Progenitor cell of endocrine pancreas (in vitro differentiated cells): Measurements from ENCODE around the gene NSF. TPM values are rescaled to one million over a fixed set of nuclear protein-coding genes. Genes with fewer than 3 reads are reported as not detected.
"Not testable (repeated sequence)": the region's sequence is repeated elsewhere in the genome, so short reads cannot be mapped to it uniquely, and the experiment has no call there.

Experiments
- DNase-seq: peaks from one replicate; pipeline ENCODE4 v3.0.0; 2021; ENCODE audit warnings: low spot score; ENCODE audit not compliant: unreplicated experiment
- H3K27ac Mint-ChIP-seq: 2 replicates; pipeline ENCODE4 v1.8.0; 2021; ENCODE audit warnings: mild to moderate bottlenecking, moderate library complexity, mixed read lengths
- H3K27me3 Mint-ChIP-seq: 2 replicates; pipeline ENCODE4 v1.8.0; 2021; ENCODE audit warnings: mixed read lengths
- H3K36me3 Mint-ChIP-seq: 2 replicates; pipeline ENCODE4 v1.8.0; 2022; ENCODE audit warnings: mixed read lengths; ENCODE audit not compliant: insufficient read depth
- H3K4me1 Mint-ChIP-seq: 2 replicates; pipeline ENCODE4 v1.8.0; 2021; ENCODE audit warnings: low read depth, mixed read lengths
- H3K4me3 Mint-ChIP-seq: 2 replicates; pipeline ENCODE4 v1.8.0; 2021; ENCODE audit warnings: low read depth, mild to moderate bottlenecking, moderate library complexity, mixed read lengths
- H3K9me3 Mint-ChIP-seq: 2 replicates; pipeline ENCODE4 v1.8.0; 2021; ENCODE audit warnings: low read depth, mixed read lengths
- total RNA-seq: library from RNA; stranded (reverse); gene quantifications from 2 replicates; pipeline ENCODE4 v1.2.1, GENCODE V29; 2021
- TF ChIP-seq, protein P1 (sequence below): fragments of 200-600 bp; sonication (generic); IDR thresholded peaks from one replicate; pipeline ENCODE4 v1.5.0; 2021; ENCODE audit warnings: antibody characterized with exemption, mild to moderate bottlenecking; ENCODE audit not compliant: unreplicated experiment

Gene NSF
- total RNA-seq, 1 donor from 2014 or later = 31.3 TPM

DNA sequence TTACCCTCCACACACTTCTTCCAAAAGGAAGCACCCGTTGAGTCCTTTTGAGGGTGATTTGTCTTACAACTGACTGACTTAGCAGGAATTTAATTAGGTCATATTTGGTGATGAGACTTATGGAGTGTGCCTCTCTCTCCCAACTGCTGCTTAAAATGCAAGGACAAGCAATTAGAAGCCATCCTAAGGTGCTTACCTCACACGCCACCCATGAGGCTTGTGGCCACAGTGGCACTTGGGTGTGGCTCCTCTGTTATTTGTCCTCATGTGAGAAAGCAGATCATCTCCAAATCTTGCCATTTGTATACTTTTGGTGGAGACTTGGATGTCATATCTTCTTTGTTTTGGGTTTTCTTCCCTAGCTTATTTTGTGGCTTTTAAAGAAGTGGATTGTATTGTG lies 166.4 kb downstream of the NSF start:
- no peak for DNase-seq
- Mint-ChIP-seq H3K36me3 (peaks cover 7% of the 10 kb centered on the region), H3K27ac (no peak overlapping the region), H3K27me3 (no peaks in the 10 kb centered on the region), H3K9me3 (no peaks in the 10 kb centered on the region), H3K4me3 (no peak overlapping the region), H3K4me1 (peaks cover 8% of the 10 kb centered on the region)
- TF ChIP-seq, protein P1, sequence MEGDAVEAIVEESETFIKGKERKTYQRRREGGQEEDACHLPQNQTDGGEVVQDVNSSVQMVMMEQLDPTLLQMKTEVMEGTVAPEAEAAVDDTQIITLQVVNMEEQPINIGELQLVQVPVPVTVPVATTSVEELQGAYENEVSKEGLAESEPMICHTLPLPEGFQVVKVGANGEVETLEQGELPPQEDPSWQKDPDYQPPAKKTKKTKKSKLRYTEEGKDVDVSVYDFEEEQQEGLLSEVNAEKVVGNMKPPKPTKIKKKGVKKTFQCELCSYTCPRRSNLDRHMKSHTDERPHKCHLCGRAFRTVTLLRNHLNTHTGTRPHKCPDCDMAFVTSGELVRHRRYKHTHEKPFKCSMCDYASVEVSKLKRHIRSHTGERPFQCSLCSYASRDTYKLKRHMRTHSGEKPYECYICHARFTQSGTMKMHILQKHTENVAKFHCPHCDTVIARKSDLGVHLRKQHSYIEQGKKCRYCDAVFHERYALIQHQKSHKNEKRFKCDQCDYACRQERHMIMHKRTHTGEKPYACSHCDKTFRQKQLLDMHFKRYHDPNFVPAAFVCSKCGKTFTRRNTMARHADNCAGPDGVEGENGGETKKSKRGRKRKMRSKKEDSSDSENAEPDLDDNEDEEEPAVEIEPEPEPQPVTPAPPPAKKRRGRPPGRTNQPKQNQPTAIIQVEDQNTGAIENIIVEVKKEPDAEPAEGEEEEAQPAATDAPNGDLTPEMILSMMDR = no peak

DNA sequence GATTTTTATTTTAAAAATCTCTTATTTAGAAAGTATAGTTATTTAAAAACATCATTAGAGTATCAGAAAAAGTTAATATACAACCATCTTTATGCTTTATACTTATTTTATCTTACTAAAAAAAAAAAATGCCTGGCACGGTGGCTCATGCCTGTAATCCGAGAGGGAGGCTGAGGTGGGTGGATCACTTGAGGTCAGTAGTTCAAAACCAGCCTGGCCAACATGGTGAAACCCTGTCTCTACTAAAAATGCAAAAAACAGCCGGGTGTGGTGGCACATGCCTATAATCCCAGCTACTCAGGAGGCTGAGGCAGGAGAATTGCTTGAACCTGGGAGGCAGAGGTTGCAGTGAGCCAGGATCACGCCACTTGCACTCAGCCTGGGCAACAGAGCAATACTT lies 167.1 kb downstream of the NSF start:
- not testable (repeated sequence) for H3K9me3 Mint-ChIP-seq, H3K4me3 Mint-ChIP-seq, H3K36me3 Mint-ChIP-seq, H3K27me3 Mint-ChIP-seq, H3K4me1 Mint-ChIP-seq, H3K27ac Mint-ChIP-seq, DNase-seq

DNA sequence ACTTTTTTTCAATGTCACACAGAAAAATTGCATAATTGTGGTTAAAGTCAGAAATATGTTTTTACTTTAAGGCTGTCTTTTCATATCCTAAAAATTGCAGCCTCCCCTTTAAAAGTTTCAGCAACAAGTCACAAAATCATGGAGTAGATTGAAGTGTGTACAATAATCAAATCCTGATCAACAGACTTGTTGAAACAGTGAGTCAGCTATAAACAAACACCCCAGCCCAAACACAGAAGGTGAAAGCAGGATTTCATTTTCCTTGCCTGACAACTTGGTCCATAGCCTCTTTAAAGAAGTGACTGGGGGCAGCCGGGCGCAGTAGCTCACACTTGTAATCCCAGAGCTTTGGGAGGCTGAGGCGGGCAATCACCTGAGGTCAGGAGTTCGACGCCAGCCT lies 168.1 kb downstream of the NSF start:
- Mint-ChIP-seq H3K36me3 (peaks cover 7% of the 10 kb centered on the region), H3K4me3 (no peak overlapping the region), H3K9me3 (no peaks in the 10 kb centered on the region), H3K27me3 (no peaks in the 10 kb centered on the region), H3K4me1 (peaks cover 9% of the 10 kb centered on the region), H3K27ac (no peak overlapping the region)
- no peak for DNase-seq
- TF ChIP-seq, protein P1 = no peak

DNA sequence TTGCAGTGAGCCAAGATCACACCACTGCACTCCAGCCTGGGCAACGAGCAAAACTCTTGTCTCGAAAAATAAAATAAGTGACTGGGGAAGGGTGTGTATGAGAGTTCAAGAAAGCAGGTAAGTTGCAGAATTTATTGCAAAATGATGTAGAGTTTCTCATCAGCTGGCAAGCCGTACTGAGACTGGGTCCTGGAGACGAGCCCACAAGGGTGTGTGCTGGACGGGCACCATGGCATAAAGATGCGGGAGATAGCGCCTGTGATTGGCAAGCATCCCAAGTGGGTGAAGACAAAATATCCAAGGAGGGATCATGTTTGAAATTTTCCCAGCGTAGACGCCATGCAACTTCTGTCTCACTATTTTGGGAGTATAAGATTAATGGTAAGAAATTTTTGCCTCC lies 168.7 kb downstream of the NSF start:
- H3K27me3 Mint-ChIP-seq = no peaks in the 10 kb centered on the region

DNA sequence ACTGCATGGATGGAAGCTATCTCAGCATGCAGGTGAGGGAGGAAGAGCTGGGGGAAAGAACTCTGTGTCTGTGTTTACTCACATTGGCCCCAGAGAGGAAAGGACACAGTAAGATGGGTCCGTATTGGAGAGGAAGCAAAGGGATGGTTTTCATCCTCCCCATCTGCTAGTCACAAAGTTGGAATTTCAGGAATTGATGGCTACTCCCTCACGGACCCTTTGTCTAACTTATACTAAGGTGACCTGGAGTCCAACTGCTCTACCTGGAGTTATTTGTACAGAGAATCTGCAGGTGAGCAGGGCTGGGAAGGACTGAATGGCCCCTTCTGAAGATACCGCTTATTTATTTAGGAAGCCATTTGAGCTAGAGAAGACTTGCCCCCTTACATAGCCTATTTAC lies 172.9 kb downstream of the NSF start:
- H3K4me3 Mint-ChIP-seq = no peak overlapping the region
- peaks cover 6% of the 10 kb centered on the region for H3K36me3 Mint-ChIP-seq
- no peaks in the 10 kb centered on the region for H3K9me3 Mint-ChIP-seq
- TF ChIP-seq, protein P1 = no peak
- H3K27ac Mint-ChIP-seq = no peak overlapping the region
- H3K4me1 Mint-ChIP-seq = peaks cover 11% of the 10 kb centered on the region
- no peaks in the 10 kb centered on the region for H3K27me3 Mint-ChIP-seq
- no peak for DNase-seq

More for the DNA sequence above, 168.7 kb downstream of the NSF start:
- no peak for DNase-seq
- Mint-ChIP-seq H3K27ac (peak overlapping the region; percentile 76), H3K4me3 (no peak overlapping the region), H3K4me1 (peaks cover 11% of the 10 kb centered on the region), H3K9me3 (no peaks in the 10 kb centered on the region), H3K36me3 (peaks cover 7% of the 10 kb centered on the region)
- TF ChIP-seq, protein P1 = no peak

DNA sequence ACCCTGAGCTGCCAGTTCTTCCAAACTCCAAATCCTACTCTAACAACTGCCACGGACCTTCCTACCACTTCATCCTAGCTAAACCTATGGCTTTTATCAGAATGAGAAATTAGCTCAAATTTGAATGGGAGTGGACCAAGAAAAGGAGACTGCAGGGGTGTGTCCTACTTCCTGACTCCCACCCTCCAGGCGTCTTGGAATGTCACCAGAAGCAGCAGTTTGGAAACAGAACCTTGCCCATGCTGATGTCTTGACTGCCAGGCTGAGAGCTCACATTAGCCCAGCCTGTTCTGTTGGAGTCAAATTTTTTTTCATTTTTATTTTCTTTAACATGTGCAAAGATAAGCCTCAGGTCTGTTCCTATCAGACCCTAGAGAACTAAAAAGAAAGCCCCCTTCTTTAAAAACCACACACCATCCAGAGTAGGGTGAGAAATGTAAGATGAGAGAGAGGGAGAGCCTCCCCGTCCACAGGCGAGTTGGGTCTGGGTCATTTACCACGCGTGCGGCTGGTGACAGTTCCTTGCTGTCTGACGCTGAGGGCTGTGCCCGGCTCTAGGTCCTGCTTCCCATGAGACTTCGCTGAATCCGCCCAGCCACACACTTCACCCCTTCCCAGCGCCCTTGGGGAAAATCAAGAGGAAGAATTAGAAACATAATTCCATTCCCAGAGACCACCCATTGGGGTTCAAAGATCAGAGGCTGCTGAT lies 173.7 kb downstream of the NSF start:
- no peak for DNase-seq
- peaks cover 6% of the 10 kb centered on the region for H3K4me1 Mint-ChIP-seq

More for the DNA sequence above, 173.7 kb downstream of the NSF start:
- Mint-ChIP-seq H3K4me3 (no peak overlapping the region), H3K27me3 (no peaks in the 10 kb centered on the region), H3K36me3 (peaks cover 6% of the 10 kb centered on the region), H3K27ac (no peak overlapping the region), H3K9me3 (no peaks in the 10 kb centered on the region)
- TF ChIP-seq, protein P1 = no peak
